GM18519 (cell line): ENCODE results near the gene ZFAND3.
A peak's percentile ranks its signal among the peaks of the same experiment; 100 is the strongest.

Experiments used
- ATAC-seq: cut with Tn5 transposase; IDR thresholded peaks from one replicate; pipeline ENCODE4 v1.9.1; 2021; ENCODE audit warnings: mild to moderate bottlenecking, moderate library complexity; ENCODE audit not compliant: unreplicated experiment, low FRiP score

ZFAND3 gene

GRCh38 chr6:37819177-37819801 is at the start of gene ZFAND3:
TSS of gene ZFAND3 (plus strand) at chr6:37819727. CDS start at chr6:37819946, 219 bp downstream.
- peak; percentile 66 for ATAC-seq

- no peak for ATAC-seq
Observed at GRCh38 chr6:37774028-37774680, 45.4 kb upstream of the ZFAND3 start.

DNA sequence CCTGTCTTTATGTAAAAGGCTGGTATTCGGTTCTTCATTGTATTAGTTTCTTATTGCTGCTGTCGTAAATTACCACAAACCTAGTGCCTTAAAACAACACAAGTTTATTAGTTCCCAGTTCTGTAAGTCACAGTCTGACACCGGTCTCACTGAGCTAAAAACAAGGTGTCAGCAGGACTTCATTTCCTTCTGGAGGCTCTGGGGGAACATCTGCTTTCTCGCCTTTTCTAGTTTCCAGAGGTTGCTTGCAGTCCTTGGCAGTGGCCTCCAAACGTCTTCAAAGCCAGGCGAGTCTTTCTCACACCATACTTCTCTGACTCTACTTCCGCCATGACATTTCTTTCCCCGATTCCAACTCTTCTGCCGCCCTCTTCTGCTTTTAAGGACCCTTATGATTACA is 43.0 kb upstream of the ZFAND3 start:
- ATAC-seq = no peak

DNA sequence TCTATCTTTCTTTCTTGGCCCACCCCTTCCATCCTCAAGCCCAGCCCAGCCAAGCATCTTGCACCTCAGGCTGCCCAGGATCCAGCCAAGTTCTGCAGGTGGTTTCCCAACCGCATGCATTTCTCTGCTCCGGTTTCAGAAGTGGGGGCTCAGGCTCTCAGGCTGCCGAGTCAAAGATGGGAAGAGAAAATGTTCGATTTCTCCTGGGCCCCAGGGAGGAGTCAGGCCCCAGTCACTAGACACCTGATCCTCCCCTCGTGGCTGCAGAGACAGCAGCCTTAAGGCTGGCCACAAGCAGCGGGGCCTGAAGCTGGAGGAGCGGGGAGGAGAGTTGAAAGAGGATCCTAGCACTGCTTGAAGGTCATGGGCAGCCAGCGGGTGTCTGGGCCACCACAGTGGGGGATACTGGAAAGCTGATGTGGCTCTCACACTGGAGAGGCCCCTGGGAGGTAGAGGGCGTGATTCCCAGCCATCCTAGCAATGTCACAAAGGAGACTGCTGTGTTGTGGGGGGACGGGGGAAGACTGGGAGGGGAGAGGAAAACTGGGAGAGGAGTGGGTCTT is 42.2 kb upstream of the ZFAND3 start:
- no peak for ATAC-seq

GRCh38 chr6:37779111-37779800 is 40.3 kb upstream of the ZFAND3 start:
- ATAC-seq = no peak

- ATAC-seq = no peak
Observed at GRCh38 chr6:37779902-37780628, 39.5 kb upstream of the ZFAND3 start.

GRCh38 chr6:37781788-37782187 is 37.7 kb upstream of the ZFAND3 start:
- no peak for ATAC-seq

DNA sequence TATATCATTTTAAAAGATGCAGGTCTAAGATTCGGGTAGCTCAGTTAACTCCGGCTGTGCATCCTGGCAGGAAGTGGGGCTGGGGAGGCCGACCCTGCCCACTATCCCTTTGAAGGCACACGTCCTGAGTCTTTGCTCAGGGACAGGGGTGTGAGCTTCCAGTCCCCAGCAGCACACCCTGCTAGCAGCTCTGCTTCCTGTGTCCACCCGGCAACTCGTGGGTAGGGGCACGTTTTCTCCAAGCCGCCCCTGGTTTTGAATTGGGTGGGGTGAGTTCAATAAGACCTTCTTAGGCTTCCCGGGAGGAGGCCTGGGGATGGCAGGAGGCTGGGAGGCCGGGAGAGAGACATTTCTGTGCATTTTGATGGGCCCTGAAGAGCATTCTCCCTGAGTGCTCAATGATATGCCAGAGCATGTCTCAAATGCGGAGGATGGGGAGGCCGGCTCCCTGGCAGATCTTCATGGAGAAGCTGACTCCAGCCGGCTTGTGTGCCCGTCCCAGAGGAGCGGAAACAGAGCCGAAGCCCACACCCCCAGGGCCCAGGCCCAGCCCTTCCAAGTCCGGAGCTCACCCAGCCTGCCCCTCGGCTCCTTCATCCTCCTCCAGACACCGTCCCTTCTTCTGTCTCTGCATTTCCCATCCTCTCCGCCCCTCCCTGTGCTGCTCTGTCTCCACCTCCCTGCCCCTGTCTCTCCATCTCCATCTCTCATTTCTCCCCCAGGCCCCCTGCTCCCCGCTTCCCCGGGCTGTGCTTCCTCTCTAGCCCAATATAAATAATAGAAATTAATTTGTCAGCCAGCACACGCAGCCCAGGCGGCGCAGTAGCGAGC is 36.3 kb upstream of the ZFAND3 start:
- ATAC-seq = no peak

GRCh38 chr6:37783856-37784584 is 35.5 kb upstream of the ZFAND3 start:
- no peak for ATAC-seq

DNA sequence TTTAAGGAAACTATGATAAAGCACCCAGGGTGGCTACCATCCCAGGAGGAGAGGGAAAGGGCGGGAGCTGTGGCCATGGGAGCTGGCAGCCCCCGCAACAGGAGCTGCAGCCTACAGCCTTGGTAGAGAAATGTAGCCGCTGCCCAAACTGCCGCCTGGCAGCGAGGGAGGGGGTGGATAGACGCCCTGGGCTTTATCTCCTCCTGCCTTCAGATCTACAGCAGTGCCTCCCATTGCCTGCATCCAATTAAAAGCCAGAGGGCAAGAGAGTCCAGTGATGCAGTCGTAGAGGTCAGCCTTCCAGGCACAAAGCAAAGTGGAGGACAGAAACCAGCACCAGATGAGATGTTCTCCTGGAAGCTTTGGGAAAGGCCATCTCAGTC is 35.0 kb upstream of the ZFAND3 start:
- ATAC-seq = no peak

DNA sequence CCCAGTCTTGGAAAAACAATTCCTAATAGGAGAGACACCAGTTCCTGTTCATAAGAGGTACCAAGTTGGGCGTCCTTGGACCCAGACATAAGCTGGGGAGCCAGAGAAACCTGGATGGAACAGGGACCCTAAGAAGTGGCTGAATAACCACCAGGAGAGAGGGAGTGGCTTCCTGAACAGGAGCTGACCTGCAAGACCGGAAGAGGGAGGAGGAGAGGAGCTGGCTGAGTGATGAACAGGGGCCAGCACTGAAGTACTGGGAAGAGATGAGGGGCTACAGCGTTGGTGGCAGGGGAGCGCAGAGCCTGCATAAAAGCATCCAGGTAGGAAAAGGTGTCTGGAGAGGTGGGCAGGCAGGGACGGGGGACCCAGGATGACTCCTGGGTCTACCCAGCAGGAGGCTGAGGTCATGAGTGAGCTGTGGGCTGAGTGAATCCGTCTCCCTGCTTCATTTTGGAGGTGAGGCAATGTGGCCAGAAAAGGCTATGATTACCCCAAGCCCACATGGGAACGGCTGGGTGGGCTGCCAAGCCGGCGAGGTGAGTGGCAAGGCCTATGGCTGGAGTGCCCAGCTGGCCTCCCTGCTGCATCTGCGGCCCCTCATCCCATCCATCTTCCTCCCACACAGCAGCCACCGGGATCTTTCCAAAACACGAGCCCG is 34.4 kb upstream of the ZFAND3 start:
- no peak for ATAC-seq

GRCh38 chr6:37785663-37786270 is 33.8 kb upstream of the ZFAND3 start:
- no peak for ATAC-seq

GRCh38 chr6:37787216-37787615 is 32.3 kb upstream of the ZFAND3 start:
- ATAC-seq = no peak

- no peak for ATAC-seq
Observed at GRCh38 chr6:37788259-37788658, 31.3 kb upstream of the ZFAND3 start.

DNA sequence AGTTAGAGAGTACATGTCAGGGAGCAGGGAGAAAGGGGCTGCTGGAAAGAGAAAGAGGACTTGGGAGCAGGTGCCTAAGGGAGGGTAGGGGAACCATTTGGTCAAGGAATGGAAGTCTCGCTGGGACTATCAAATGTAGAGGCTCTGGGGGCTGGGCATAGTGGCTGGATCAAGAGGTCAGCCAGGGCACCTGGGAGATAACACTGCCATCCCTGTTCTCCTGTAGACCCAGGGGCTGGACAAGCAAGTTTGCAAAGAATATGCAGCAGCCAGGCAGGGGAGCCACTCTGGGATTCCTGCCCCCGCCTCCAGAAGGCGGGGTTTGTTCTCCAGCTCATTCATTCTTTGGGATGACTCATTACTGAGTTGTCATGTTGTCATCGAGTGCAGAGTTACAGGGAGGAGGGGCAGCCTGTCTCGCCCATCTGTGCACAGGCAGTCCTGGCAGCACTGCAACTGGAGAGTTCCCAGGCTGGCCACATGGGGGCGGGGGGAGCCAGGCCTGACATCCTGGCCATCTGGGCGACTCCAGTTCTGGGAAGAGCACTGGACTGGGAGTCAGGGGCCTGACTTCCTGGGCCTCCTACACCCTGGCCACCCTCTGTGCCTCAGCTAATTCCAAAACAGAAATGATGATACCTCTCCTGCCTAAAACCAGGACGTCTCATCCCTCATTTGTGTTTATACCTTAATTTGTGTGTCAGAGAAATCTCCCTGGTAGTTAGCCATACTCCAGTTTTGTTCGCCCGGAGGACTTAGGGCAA is 28.2 kb upstream of the ZFAND3 start:
- ATAC-seq = peak; percentile 83

- no peak for ATAC-seq
Observed at GRCh38 chr6:37792457-37793033, 27.0 kb upstream of the ZFAND3 start.

DNA sequence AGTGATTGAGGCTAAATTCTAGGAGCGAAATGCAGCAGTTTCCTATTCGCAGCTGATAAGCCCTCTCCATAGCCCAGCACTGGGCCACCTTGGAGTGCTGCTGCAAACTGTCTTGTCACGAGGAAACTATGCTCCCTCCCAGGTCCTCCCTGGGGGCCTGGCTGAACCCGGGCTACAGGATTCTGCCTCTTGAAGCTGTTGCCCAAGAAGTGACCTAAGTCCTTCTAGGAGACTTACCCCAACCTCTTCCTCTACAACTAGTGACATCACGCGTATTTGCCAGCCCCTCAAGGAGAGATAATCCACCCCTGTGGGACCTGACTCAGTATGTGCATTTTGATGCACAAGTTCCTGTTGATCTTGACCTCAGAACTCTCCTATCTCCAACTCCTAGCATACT is 26.5 kb upstream of the ZFAND3 start:
- no peak for ATAC-seq
